HG02943 (cell line): Measurements from ENCODE around the gene PCP4L1.
A peak's percentile ranks its signal among the peaks of the same experiment; 100 is the strongest.
"Not testable (repeated sequence)": the region's sequence is repeated elsewhere in the genome, so short reads cannot be mapped to it uniquely, and the experiment has no call there.

Experiments used
- ATAC-seq: cut with Tn5 transposase; IDR thresholded peaks from one replicate; pipeline ENCODE4 v1.9.1; 2021; ENCODE audit warnings: mild to moderate bottlenecking, low read depth, moderate library complexity; ENCODE audit not compliant: unreplicated experiment

PCP4L1 gene

DNA sequence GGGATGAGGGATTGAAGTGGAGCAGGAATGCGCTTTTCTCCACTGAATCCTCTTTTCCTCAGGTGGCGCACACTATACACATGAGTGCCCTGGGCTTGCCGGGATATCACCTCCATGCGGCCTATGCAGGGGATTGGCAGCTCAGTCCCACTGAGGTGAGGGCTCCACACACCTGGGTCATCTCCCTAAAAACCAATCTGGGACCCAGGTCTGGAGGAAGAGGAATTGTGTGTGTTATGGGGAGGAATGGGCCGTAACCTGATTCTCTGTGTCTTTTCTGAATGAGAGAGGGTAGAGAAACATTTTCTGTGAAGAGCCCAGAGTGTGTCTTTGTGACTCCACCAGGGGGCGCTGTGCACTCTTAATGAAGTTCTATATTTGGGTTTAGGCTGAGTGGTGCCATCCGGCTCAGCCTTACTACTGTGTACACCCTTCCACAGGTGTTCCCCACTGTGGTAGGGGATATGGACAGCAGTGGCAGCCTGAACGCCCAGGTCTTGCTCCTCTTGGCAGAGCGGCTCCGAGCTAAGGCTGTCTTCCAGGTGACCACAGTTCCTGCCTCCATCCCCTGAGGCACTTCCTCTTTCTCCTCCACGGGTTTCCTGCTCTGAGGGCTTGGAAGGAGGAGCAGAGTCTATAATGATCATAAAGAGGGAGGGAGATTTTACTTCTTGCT, 31.2 kb upstream of the PCP4L1 start:
- peak; percentile 40 for ATAC-seq

DNA sequence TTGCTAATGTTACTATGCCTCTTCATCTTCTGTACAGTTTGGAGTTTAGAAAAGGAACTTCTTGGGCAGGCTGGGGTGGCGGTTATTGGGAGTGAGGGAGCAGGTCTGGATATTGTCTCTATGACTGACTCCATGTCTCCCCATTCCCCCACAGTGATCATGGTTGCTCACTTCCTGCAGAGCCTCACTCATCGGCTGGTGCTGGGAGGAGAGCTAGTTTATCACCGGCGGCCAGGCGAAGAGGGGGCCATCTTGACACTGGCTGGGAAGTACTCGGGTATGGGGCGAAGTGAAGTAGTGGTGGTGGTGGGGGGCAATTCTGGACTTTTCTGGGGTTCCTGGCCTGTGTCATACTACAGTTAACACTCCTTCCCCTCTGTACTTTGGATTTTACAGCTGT, 30.5 kb upstream of the PCP4L1 start:
- ATAC-seq, result no peak

DNA sequence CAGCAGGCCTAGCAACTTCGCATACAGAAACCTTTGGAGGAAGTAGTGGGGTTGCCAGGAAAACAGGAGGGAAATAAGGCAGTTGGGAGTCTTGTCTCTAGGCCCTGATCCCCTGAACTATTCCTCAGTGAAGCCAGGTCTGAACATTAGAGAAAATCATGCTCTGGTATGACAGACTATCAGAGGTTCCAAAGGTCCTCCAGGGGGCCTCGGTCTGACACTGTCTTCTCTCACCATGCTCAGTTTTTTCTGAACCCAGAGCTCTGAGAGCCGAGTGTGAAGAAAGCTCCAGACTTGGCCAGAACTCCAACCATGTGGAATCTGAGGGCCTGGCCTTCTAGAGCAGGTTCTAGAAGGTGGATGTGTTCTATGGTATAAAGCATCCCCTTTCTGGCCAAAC, 28.6 kb upstream of the PCP4L1 start:
- ATAC-seq, result no peak

DNA sequence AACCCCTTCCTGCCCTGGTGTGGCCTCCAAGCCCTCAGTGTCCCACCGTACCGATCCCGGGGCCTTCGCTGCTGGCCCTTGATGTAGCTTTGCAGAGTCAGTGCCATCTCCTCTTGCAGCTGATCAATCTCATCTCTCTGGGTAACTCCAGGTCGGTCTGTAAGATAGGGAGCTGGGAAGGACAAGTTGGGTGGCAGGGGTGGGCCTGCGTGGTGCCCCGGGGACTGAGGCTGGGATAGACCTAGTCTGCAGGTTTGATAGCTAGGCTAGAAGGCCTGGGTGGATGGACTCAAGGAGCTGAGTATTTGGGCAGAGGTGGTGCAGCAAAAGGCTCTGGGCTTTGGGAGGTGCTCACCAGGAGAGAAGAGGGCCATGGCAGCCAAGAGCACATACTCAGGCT, 27.8 kb upstream of the PCP4L1 start:
- no peak for ATAC-seq

DNA sequence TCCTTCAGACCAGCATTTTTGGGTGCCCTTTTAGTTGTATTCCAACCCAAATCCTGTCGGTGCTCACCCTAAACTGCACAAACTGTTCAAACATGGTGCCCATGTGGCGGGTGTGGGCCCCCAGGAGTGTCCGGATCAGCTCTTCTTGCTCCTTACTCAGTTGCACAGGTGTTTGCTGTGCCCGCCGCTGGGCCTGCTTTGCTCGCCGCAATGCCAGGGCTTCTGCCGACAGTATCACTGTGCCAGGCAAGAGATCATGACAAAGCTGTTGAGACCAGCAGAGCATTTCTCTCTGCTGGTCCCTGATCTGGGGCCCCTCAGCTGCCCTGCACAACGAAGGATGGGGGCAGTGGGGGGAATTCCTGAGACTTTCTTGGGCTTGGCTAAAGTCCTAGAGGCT, 25.4 kb upstream of the PCP4L1 start:
- ATAC-seq, result no peak

DNA sequence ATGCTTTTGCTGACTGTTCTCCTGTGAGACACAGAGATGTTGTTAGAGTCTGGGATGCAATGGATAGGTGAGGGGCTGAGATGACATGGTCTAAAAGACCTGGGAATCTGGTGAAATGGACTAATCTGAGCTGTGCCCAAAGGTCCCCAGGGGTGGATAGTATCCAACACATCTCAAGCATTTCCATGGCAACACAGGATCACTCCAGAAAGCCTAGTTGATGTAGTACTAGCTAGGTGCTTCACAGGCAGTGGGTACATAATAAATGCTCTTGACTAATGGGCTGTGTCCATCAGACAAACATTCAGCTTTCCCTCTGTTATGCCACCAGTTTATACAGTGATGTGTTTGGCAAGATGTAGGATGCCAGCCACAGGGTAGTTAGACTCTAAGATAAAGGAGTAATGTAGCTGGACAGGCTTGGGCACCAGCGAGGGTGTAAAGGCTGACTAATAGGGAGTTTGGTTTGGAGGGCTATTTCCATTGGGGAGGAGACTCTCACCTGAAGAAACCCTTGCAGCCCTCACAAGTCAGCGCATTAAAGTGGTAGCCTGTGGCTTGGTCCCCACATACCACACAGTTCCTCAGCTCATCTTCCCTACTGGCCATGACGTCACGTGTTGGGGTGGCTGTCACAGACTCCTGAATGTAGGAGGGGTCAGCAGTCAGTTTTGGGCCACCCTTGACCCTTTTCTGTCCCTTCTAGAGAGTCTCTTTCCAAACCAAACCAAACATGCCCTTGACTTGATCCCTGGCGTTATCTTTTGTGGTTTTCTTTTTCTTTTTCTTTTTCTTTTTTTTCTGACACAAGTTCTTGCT, 22.4 kb upstream of the PCP4L1 start:
- ATAC-seq, result no peak

DNA sequence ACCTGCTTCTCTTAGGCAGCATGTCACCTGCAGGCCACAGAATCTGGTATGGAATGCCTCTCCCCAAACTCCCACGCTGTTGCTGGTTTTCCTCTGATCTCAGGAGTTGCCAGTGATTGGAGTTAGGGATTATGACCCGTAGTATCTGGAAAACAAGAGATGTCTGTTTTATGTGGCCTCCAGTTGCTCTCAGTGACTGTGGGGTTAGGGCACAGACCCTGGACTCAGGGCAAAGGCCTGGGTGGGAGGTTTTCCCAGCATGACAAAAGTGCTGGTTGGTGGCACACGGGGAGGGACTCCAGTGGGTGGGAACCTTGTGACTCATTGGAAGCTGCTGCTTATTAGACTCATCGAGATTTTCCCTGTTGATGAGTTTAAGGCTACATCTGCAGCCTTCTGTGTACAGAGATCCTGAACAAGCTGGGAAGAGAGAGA, 20.5 kb upstream of the PCP4L1 start, which contains the start of gene NR1I3:
NR1I3 (minus strand) TSS at position 165 of the 435 bp plus-strand sequence. CDS start 1,638 bp downstream, outside the sequence.
- ATAC-seq, result no peak

DNA sequence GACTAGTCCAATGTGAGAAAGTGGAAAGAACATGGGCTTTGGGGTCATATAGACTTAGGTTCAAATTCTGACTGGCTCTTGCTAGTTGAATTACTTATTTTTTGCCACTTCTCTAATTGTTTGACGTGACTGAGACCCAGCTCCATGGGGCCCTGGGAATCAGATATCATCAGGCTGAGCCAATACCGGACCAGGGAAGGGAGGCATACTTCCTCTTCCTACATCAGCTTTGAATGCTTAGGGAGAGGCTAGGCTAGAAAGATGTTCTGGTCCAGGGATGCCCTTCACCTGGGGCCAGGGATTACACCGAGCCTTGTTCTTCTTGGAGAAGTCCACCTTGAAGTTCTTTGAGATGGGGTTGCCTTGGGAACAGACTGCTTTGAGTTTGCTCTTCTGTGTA, 16.9 kb upstream of the PCP4L1 start:
- no peak for ATAC-seq

DNA sequence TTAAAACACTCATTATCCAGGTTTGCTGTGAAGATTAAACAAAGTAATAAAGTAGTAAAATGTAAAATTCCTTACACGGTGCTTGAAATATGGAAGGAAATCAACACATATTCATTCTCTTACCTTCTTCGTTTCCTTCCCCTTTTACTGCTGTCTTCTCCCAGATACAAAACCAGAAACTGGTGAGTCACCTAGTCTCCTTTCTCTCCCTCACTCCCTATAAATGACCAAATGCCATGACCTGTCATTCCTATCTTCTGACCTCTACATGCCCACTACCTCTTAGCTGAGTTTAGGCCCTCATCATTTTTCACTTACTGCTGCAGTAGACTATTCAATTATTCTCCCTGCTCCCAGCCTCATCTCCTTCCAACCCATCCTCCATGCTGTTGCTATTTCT, 16.2 kb upstream of the PCP4L1 start:
- no peak for ATAC-seq

DNA sequence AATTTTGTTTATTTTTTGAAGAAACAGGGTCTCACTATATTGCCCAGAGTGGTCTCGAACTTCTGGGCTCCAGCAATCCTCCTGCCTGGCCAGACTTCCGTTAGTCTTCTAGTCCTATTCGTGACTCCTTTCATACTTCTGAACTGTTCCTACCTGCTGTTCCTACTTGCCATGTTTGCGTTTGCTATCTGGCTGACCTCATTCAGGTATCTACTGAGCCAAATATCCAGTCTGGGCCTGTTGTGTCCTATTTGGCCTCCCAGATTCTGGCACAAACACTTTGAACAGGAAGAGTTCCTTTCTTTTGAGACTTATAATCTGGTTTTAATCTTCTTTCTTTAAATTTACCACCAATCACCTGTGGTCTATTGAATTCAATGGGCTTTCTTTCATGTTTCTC, 13.7 kb upstream of the PCP4L1 start:
- no peak for ATAC-seq

DNA sequence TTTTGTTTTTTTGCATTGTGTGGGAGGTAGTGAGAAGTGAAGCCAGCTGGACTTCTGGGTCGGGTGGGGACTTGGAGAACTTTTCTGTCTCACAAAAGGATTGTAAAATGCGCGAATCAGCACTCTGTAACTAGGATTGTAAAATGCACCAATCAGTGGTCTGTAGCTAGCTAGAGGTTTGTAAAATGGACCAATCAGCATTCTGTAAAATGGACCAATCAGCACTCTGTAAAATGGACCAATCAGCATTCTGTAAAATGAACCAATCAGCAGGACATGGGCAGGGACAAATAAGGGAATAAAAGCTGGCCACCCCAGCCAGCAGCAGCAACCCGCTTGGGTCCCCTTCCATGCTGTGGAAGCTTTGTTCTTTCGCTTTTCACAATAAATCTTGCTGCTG, 8.4 kb upstream of the PCP4L1 start:
- not testable (repeated sequence) for ATAC-seq

DNA sequence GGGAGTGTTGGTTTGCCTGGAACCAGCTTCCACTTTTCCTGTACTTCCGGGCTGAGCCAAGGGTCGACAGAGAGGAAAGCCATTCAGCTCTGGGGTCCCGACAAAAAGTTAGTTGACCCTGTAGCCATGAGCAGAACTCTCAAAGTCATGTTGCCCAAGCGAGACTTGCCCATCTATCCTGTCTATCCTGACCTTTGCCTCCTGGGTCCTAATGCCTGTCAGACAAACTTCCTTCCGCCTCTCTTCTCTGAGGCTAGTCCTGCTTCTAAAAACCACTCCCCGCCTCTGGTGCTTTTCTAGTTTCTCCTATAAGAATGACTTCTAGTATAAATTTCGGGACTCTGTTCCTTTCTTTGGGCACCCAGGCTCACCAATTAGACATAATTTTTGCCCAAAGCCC, 7.7 kb upstream of the PCP4L1 start:
- no peak for ATAC-seq

DNA sequence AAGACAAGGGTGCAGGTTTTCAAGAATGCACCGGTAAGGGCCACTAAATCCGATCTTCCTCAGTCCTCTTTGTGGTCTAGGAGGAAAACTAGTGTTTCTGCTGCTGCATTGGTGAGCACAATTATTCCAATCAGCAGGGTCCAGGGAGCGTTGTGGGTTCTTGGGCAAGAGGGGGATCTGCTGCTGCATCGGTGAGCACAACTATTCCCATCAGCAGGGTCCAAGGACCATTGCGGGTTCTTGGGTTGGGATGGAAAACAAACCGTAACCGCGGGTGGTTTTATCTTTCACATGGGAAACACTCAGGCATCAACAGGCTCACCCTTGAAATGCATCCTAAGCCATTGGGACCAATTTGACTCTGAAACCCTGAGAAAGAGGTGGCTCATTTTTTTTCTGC, 7.0 kb upstream of the PCP4L1 start:
- ATAC-seq, result no peak

DNA sequence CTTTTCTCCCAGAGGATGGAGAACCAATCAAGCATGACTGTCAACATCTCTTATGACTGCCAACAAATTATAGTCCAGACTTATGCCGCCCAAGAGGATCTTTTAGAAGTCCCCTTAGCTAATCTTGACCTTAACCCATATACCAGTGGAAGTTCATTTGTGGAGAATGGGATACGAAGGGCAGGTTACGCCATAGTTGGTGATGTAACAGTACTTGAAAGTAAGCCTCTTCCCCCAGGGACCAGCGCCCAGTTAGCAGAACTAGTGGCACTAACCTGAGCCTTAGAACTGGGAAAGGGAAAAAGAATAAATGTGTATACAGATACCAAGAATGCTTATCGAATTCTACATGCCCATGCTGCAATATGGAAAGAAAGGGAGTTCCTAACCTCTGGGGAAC, 3.2 kb upstream of the PCP4L1 start:
- not testable (repeated sequence) for ATAC-seq

DNA sequence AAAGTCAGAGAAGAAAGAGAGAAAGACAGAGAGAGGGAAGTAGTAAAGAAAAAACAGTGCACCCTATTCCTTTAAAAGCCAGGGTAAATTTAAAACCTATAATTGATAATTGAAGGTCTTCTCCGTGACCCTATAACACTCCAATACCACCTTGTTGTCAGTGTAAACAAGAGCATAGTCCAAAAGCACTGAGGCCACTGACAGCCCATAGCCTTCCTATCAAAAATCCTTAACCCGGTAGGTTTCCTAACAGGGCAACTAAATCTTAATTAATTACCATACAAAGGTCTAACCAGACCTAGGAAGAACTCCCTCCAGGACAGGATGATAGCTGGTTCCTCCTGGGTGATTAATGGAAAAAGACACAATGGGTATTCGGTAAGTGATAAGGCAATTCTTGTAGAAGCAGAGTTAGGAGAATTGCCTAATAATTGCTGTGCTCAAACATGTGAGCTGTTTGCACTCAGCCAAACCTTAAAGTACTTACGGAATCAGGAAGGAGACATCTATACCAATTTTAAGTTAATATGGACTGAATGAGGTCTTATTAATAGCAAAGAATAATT, 2.5 kb upstream of the PCP4L1 start:
- not testable (repeated sequence) for ATAC-seq

DNA sequence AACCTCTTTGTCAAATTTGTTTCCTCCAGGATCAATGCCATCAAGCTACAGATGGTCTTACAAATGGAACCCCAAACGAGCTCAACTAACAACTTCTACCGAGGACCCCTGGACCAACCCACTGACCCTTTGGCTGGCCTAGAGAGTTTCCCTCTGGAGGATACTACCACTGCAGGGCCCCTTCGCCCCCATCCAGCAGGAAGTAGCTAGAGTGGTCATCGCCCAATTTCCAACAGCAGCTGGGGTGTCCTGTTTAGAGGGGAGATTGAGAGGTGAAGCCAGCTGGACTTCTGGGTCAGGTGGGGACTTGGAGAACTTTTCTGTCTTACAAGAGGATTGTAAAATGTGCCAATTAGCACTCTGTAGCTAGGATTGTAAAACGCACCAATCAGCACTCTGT, 1.4 kb upstream of the PCP4L1 start:
- not testable (repeated sequence) for ATAC-seq

DNA sequence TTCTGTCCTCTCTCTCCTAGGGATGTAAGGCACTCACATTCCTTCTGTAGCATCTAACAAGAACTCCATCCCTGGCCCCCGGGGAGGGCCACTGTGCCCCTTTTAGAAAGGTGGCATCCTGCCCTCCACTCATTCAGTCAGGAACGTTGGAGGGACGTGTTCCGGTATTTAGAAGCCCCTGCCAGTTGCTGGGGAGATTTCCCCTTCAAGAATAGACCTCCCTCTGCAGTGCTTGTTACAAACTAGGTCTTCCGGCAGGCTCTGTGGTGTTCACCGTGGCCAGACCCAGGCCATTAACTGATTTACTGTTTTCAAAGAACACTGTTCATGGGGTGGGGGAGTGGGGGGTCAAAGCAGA, 779 bp downstream of the PCP4L1 start:
- no peak for ATAC-seq

DNA sequence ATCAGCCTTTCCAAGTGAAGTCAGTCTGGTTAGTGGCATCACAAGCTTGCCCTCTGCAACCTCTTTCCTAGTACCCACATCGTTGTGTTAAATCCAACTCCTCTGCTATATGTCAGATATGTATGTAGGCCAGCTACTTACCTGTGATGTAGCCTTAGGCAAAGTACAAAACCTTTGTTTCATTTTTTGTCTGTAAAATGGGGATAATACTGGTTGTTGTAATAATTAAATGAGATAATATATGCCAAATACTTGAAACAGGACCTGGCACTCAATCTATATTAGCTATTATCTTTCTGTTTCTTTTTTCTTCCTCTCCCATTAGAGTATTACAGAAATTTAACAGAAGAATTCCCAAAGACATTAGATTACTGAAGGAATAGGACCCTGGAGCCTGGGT, 1.2 kb downstream of the PCP4L1 start:
- ATAC-seq, result no peak

DNA sequence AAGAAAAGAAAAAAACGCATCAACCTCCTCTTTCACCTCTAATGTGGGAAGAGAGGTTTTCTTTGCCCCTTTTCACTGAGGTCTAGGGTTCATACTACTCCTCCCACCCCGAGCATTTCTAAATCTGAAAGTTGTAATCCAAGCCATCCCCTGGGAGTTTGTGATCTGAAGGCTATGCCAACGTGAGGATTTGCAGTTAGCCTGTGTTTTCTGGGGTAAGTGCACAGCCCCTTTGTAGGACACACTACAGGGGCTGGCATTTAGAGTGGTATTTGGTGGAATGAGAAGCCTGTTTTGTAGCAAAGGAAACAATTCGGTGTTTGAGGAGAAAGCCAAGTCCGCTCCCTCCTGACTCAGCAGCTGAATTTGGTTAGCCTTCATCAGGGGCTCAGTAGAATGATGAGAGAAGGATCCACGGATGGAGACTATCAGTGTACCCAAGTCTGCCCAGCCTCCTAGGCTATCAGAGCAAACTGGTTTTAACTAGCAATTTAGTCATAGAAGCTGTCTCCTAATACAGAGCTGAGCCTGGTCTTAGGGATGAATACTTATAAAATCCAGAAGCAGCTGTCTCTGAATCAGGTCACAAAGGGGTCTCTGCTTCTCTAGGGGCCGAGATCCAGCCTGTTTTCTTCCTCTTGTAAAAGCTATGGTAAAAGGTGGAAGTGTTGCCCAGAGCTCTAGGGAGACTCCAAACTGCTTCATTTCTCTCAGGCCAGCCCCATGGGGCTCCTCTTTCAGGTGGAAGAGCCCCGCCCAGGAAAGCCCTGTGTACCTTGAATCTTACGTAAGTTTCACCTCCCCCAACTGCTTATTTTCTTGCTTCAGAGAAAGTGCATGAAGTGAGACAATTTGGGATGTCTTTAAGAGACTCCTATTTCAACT, 2.1 kb downstream of the PCP4L1 start:
- no peak for ATAC-seq

DNA sequence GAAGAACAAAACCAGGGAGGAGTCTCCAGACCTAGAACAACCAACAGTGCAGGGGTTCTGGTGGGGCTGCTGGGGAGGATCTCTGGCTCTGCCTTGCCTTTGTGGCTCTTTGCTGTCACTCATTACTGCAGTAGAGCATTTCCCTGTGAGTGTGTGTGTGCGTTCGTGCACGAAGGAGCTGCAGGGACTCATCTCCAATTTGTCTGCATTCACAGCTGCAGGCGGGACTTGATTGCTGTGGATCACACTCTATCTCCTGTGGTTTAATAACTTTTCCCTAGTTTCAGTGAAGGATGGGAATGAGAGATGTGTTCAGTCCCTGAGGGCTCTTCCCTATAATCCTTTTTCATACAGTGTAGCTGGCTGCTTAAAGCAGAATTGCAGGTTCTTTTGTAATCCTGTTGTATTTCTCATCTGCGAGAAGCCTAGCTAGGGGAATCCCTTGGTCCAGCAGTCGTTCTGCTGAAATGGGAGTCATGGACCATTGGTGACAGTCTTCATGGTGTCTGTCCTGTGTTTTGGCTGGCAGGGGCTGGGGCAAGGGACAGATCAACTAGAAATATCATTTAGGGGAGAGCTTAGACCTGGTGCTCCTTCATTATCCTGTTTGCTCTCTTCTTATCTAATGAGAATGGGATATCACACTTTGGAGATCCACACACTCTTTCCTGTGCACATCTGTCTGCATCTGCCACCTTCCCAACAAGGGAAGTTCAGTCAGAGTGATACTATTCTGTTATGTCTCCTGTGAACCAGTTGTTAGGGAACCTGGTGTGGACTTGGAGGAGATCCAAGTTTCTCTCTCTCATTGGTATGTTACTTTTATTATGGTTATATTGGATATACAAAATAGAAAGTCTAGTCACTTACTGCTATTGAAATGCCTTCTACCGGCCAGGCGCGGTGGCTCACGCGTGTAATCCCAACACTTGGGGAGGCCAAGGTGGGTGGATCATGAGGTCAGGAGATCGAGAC, 3.0 kb downstream of the PCP4L1 start:
- ATAC-seq, result no peak
